HUES48 (cell line): Measurements from ENCODE around the gene STAT6.
"Not testable (repeated sequence)": the region's sequence is repeated elsewhere in the genome, so short reads cannot be mapped to it uniquely, and the experiment has no call there.

Source experiments
- H3K27ac ChIP-seq: one replicate; pipeline ENCODE4 v1.7.0; 2013; ENCODE audit warnings: low read depth, low read length, inconsistent platforms
- H3K27me3 ChIP-seq: 2 replicates; pipeline ENCODE4 v1.6.1; 2013; ENCODE audit warnings: mild to moderate bottlenecking, low read length; ENCODE audit not compliant: control insufficient read depth, insufficient read depth
- H3K36me3 ChIP-seq: 2 replicates; pipeline ENCODE4 v1.6.1; 2013; ENCODE audit warnings: low read length; ENCODE audit not compliant: control insufficient read depth, insufficient read depth
- H3K4me1 ChIP-seq: 2 replicates; pipeline ENCODE4 v1.6.1; 2013; ENCODE audit warnings: mild to moderate bottlenecking, low read length; ENCODE audit not compliant: control insufficient read depth, insufficient read depth
- H3K4me3 ChIP-seq: 2 replicates; pipeline ENCODE4 v1.5.1; 2013; ENCODE audit warnings: mild to moderate bottlenecking, low read depth, low read length
- H3K9ac ChIP-seq: 2 replicates; pipeline ENCODE4 v1.6.1; 2013; ENCODE audit warnings: mild to moderate bottlenecking, low read depth, low read length, moderate library complexity
- H3K9me3 ChIP-seq: 2 replicates; pipeline ENCODE4 v1.6.1; 2013; ENCODE audit warnings: low read length; ENCODE audit not compliant: control insufficient read depth, insufficient read depth

Gene STAT6

DNA sequence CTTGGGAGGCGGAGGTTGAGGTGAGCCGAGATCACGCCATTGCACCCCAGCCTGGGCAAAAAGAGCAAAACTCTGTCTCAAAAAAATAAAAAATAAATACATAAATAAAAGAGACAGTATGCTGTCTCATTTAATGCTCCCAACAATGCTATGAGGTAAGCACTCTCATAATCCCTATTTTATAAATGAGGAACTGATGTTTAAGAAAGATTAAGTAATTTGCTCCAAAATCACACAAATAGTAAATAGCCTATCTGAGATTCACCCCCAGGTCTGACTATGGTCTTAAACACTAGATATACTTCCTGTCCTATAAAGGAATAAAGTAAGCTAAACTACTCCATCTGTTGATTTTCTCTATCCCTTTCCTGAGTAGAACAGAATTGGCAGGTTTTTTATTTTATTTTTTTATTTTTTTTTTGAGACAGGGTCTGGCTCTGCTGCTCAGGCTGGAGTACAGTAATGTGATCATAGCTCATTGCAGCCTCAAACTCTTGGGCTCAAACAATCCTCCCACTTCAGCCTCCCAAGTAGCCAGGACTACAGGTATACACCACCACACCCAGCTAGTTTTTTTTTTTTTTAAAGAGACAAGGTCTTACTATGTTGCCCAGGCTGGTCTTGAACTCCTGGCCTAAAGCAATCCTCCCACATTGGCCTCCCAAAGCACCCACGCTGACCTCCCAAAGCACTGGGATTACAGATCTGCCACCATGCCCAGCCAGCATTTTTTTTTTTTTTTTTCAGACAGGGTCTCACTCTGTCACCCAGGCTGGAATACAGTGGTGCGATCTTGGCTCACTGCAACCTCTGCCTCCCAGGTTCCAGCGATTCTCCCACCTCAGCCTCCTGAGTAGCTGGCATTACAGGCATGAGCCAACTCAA, 37.4 kb downstream of the STAT6 start:
- not testable (repeated sequence) for H3K4me3 ChIP-seq, H3K27me3 ChIP-seq, H3K27ac ChIP-seq, H3K9me3 ChIP-seq, H3K4me1 ChIP-seq, H3K9ac ChIP-seq
- peaks cover 46% of the 10 kb centered on the region for H3K36me3 ChIP-seq

DNA sequence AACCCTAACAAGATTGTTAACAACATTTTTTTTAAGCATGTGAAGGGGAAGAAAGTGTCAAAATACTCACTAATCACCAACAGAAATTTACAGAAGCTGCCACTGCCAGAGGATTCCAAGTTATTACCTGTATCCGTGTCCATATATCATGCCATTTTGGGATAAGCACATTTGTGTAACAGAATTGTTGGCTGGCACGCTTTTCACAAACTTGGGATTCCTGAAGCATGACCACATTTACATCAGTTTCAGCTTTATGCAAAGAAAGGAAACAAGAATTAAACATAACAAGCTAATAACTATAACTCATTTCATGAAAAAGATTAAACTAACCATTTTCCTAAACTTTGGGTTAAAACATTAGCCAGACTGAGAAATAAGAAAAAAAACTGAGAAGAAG, 38.5 kb downstream of the STAT6 start:
- Histone ChIP-seq H3K36me3 (peaks cover 56% of the 10 kb centered on the region), H3K27ac (no peak overlapping the region), H3K4me3 (no peak overlapping the region), H3K9me3 (no peaks in the 10 kb centered on the region), H3K4me1 (no peaks in the 10 kb centered on the region), H3K27me3 (no peaks in the 10 kb centered on the region), H3K9ac (no peak overlapping the region)

DNA sequence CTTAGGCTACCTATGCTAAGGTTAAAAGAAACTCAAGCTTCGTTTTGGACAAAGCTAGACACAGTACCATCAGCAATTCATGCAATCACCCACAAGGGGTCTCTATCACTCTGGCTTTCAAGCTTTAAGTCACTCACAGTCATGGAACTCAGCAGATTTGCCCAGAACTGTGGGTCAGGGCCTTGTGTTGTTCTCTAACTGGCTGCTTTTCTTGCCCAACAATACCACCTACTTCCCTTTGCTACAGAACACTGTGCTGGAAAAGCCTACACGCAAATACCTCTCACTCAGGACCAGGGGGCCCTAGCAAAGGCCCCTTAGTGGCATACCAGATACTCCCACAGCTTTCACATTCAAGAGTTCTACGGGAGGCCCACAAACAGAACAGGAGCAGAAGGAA, 41.6 kb downstream of the STAT6 start:
- H3K4me1 ChIP-seq, result no peaks in the 10 kb centered on the region
- H3K36me3 ChIP-seq, result peaks cover 70% of the 10 kb centered on the region
- peak overlapping the region; percentile 40 for H3K27ac ChIP-seq
- no peaks in the 10 kb centered on the region for H3K27me3 ChIP-seq
- no peak overlapping the region for H3K9ac ChIP-seq
- H3K9me3 ChIP-seq, result no peaks in the 10 kb centered on the region
- no peak overlapping the region for H3K4me3 ChIP-seq

DNA sequence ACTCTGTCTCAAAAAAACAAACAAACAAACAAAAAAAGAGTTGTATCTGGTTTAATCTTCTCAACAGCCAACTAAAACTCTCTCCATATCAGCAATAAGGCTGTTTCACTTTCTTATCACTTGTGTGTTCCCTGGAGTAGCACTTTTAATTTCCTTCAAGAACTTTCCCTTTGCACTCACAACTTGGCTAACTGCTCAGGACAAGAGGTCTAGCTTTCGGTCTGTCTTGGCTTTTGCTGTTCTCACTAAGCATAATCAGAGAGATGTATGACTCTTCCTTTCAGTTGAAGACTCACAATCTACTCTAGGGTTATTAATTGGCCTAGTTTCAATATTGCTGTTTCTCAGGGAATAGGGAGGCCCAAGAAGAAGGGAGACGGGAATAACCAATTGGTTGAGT, 44.9 kb downstream of the STAT6 start:
- no peaks in the 10 kb centered on the region for H3K4me1 ChIP-seq
- H3K36me3 ChIP-seq, result peaks cover 81% of the 10 kb centered on the region
- no peaks in the 10 kb centered on the region for H3K9me3 ChIP-seq
- H3K27ac ChIP-seq, result no peak overlapping the region
- no peak overlapping the region for H3K4me3 ChIP-seq
- H3K9ac ChIP-seq, result no peak overlapping the region
- no peaks in the 10 kb centered on the region for H3K27me3 ChIP-seq

DNA sequence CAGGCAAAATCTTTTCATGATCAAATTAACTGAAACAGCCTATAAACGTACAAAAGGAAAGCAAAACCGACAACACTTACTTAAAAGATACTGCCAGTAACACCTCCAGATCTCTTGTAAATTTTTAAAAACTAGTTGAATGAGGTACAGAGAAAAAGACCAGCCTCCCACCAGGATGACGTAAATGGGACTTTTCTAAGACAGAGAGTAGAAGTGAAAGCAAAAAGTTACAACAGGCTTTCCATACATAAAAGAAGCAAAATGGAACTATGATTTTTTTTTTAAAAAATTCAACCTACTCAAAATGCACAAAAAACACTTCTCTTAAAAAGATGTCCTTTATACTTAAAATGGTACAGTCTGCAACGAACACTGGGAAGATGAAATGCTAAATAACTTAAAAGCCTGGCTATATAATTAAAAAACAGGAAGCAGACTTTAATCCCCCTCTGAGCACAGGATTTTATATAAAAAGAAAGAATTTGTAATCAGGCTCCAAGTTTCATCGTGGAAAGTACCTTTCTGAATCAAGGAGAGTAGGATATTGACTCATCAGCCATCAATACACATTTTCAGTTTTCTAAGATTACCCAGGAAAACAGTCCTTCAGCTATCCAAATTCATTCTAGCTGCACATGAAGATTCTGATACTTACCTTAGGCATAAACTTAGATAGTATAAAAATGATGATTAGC, 47.0 kb downstream of the STAT6 start:
- Histone ChIP-seq H3K9me3 (no peaks in the 10 kb centered on the region), H3K4me3 (no peak overlapping the region), H3K4me1 (no peaks in the 10 kb centered on the region), H3K36me3 (peaks cover 83% of the 10 kb centered on the region), H3K27me3 (no peaks in the 10 kb centered on the region), H3K9ac (no peak overlapping the region), H3K27ac (no peak overlapping the region)

DNA sequence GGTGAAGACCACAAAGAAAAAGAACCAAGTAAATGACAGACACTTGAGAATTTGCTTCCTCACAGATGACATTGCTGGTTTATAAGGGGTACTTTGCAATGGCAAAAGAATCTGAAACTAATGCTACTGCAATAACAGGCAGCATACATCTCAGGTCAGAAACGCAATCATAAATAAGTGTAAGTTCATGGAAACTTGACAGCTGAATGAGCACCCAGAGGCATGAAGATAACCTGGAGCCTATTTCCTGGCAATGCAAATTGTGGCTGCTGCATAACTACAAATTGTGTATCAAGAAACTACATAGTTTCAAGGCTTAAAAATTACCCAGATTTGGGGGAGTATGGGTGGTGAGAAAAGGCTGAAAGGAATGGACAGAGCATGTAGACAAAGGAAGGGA, 52.7 kb downstream of the STAT6 start:
- Histone ChIP-seq H3K4me1 (no peaks in the 10 kb centered on the region), H3K9ac (no peak overlapping the region), H3K27ac (no peak overlapping the region), H3K9me3 (no peaks in the 10 kb centered on the region), H3K36me3 (peaks cover 76% of the 10 kb centered on the region), H3K4me3 (no peak overlapping the region), H3K27me3 (no peaks in the 10 kb centered on the region)

DNA sequence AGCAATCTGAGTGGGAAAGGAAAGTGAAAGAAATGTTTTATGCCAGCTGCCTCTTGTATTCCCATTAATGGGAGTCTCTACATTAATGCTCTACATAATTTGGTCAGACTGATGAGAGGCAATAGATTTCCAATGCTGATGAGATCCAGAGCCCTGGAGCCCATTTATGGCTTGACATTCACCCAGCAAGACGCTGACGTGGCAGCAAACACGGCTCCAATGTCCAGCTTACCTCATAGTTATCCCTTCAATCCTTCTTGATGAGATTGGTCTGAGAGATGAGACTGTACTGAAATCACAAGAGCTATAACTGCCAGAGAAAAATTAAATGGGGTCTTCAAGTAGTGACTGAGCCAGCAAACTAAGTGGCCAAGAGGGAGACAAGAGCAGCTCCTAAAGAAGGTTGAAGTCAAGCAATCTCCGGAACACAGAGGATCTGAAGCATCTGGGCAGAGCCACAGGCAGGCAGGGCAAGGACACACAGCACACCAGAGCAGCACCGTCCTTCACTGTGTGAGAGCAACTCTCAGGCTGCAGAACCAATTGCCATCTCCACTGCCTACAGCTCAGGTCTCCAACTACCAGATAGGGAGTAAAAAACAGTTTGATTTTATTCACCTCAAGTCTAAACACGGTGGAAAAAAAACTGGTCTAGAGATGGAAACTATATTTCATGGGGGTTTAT, 54.0 kb downstream of the STAT6 start:
- Histone ChIP-seq H3K9me3 (no peaks in the 10 kb centered on the region), H3K27me3 (no peaks in the 10 kb centered on the region), H3K36me3 (peaks cover 66% of the 10 kb centered on the region), H3K27ac (no peak overlapping the region), H3K9ac (no peak overlapping the region), H3K4me3 (no peak overlapping the region), H3K4me1 (no peaks in the 10 kb centered on the region)

DNA sequence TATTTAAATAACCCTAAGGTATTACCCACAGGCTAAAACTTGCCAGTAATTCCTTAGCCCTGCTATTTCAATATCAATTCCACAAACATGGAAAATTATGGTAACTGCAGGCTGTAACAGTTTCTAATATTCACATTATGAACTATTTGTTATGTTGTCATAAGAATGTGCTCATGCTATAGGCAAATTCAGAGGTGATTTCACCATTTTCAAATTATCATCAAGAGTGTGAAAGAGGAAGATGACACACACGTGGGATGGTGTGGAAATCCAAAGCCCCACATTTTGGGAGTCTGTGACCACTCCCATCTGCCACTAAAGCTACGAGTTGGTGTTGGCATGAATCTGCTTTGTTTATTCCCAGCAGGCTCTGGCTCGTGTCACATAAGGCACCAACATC, 55.3 kb downstream of the STAT6 start:
- no peaks in the 10 kb centered on the region for H3K9me3 ChIP-seq
- peaks cover 55% of the 10 kb centered on the region for H3K36me3 ChIP-seq
- H3K4me3 ChIP-seq, result no peak overlapping the region
- H3K27ac ChIP-seq, result no peak overlapping the region
- no peaks in the 10 kb centered on the region for H3K27me3 ChIP-seq
- H3K4me1 ChIP-seq, result no peaks in the 10 kb centered on the region
- no peak overlapping the region for H3K9ac ChIP-seq

DNA sequence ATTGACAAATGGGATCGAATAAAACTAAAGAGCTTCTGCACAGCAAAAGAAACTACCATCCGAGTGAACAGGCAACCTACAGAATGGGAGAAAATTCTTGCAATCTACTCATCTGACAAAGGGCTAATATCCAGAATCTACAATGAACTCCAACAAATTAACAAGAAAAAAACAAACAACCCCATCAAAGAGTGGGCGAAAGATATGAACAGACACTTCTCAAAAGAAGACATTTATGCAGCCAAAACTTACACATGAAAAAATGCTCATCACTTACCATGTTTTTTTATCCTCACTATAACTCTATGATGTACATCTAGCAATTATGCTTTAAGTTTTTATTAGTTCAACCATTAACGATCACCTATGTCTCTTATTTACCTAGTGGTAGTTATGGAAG, 57.3 kb downstream of the STAT6 start:
- not testable (repeated sequence) for H3K4me3 ChIP-seq, H3K9ac ChIP-seq, H3K27me3 ChIP-seq, H3K4me1 ChIP-seq, H3K27ac ChIP-seq, H3K9me3 ChIP-seq
- H3K36me3 ChIP-seq, result peaks cover 36% of the 10 kb centered on the region

DNA sequence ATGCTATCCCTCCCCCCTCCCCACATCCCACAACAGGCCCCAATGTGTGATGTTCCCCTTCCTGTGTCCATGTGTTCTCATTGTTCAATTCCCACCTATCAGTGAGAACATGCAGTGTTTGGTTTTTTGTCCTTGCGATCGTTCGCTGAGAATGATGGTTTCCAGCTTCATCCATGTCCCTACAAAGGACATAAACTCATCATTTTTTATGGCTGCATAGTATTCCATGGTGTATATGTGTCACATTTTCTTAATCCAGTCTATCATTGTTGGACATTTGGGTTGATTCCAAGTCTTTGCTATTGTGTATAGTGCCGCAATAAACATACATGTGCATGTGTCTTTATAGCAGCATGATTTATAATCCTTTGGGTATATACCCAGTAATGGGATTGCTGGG, 58.0 kb downstream of the STAT6 start:
- not testable (repeated sequence) for H3K9ac ChIP-seq, H3K27me3 ChIP-seq, H3K9me3 ChIP-seq, H3K4me3 ChIP-seq, H3K4me1 ChIP-seq, H3K27ac ChIP-seq
- peaks cover 28% of the 10 kb centered on the region for H3K36me3 ChIP-seq

DNA sequence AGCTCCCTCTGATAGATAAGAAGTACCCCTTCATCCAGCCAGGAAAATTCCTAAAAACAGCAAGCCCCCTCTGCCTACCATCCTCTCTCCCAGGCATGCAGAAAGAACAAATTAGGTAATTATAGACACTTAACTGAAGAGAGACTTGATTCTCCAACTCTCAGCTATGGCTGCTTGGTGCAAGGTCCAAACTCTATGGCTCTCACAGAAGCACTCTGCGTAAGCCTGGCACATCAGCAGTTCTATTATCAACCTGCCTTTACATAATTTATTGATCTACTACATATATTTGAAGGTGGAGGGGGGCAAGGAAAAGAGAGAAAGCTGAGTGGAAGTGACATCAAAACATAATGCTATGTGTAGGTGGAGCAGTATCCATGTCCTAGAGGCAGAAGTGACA, 60.2 kb downstream of the STAT6 start:
- Histone ChIP-seq H3K27me3 (no peaks in the 10 kb centered on the region), H3K4me3 (no peak overlapping the region), H3K4me1 (no peaks in the 10 kb centered on the region), H3K9ac (no peak overlapping the region), H3K36me3 (peaks cover 7% of the 10 kb centered on the region), H3K27ac (no peak overlapping the region), H3K9me3 (no peaks in the 10 kb centered on the region)
